T-cell (primary cell): Measurements from ENCODE around the gene SHF. TPM values are rescaled to one million over a fixed set of nuclear protein-coding genes. Genes with fewer than 3 reads are reported as not detected.

Experiments used
- ATAC-seq, 4 experiments: fragments of 200-7000 bp in 3 of 4; fragments of 150-1000 bp in 1 of 4; cut with Tn5 transposase; replicated peaks in 1 of 4; 1 replicate in 3 of 4; 2 replicates in 1 of 4; pipeline ENCODE4 v1.10.0; 2021; ENCODE audit warnings: moderate library complexity in 3 of 4, mild to moderate bottlenecking in 2 of 4, moderate number of reproducible peaks in 1 of 4
- CTCF ChIA-PET, 2 donors: fragments of 300-600 bp; sonication (Branson Sonifier 250); formaldehyde crosslinking; loops; one replicate each; lab custom pipeline; 2022; ENCODE audit warnings: antibody characterized with exemption in 2 of 2; lab: Charles Lee
- POLR2A ChIA-PET, 2 donors: fragments of 300-600 bp; sonication (Branson Sonifier 250); formaldehyde crosslinking; loops; one replicate each; lab custom pipeline; 2022; ENCODE audit warnings: antibody characterized with exemption in 2 of 2; lab: Charles Lee
- DNase-seq, 35 experiments: peaks; one replicate each; pipeline versions ENCODE4 v3.0.0 to v3.0.0-alpha.2; 2013 to 2023
- H3K27ac ChIP-seq: one replicate; pipeline ENCODE4 v1.5.1; 2013; ENCODE audit warnings: low read length
- H3K27me3 ChIP-seq, 2 experiments: replicated peaks in 1 of 2; 1 replicate in 1 of 2; 2 replicates in 1 of 2; pipeline versions ENCODE4 v1.6.1 to v1.7.0; 2013; ENCODE audit warnings: low read length in 1 of 2, mixed read lengths in 1 of 2; ENCODE audit not compliant: control insufficient read depth in 2 of 2, insufficient read depth in 2 of 2; ENCODE audit errors: extremely low read depth in 1 of 2
- H3K36me3 ChIP-seq, 2 donors: 1 replicate in 1 of 2; 2 replicates in 1 of 2; pipeline versions ENCODE4 v1.6.1 to v1.7.0; 2013; ENCODE audit warnings: low read length in 1 of 2; ENCODE audit not compliant: control insufficient read depth in 2 of 2, insufficient read depth in 1 of 2; ENCODE audit errors: extremely low read depth in 1 of 2
- H3K4me1 ChIP-seq, 2 experiments: 1 replicate in 1 of 2; 2 replicates in 1 of 2; pipeline versions ENCODE4 v1.6.1 to v1.7.0; 2013; ENCODE audit warnings: low read length in 2 of 2, mixed read lengths in 1 of 2; ENCODE audit not compliant: insufficient read depth in 2 of 2, control insufficient read depth in 1 of 2; ENCODE audit errors: extremely low read depth in 1 of 2
- H3K4me3 ChIP-seq, 2 donors: 1 replicate in 1 of 2; 2 replicates in 1 of 2; pipeline versions ENCODE4 v1.5.1 to v1.7.0; 2013; ENCODE audit warnings: mild to moderate bottlenecking in 2 of 2, low read length in 1 of 2, moderate library complexity in 1 of 2; ENCODE audit not compliant: control insufficient read depth in 1 of 2; ENCODE audit errors: extremely low read depth in 1 of 2
- H3K9me3 ChIP-seq: 2 replicates; pipeline ENCODE4 v1.7.0; 2013
- H3K27ac Mint-ChIP-seq, 2 donors: one replicate each; pipeline ENCODE4 v1.8.0; 2020 to 2021; ENCODE audit warnings: mild to moderate bottlenecking in 2 of 2, mixed read lengths in 2 of 2
- H3K27me3 Mint-ChIP-seq, 2 donors: one replicate each; pipeline ENCODE4 v1.8.0; 2021 to 2022; ENCODE audit warnings: mixed read lengths in 2 of 2
- H3K36me3 Mint-ChIP-seq: one replicate; pipeline ENCODE4 v1.8.0; 2021; ENCODE audit warnings: mixed read lengths
- H3K4me1 Mint-ChIP-seq, 3 donors: one replicate each; pipeline ENCODE4 v1.8.0; 2020 to 2022; ENCODE audit warnings: mixed read lengths in 3 of 3, mild to moderate bottlenecking in 1 of 3
- H3K4me3 Mint-ChIP-seq, 3 donors: one replicate each; pipeline ENCODE4 v1.8.0; 2020 to 2022; ENCODE audit warnings: mild to moderate bottlenecking in 3 of 3, mixed read lengths in 3 of 3, moderate library complexity in 3 of 3
- H3K9me3 Mint-ChIP-seq, 3 donors: one replicate each; pipeline ENCODE4 v1.8.0; 2020 to 2022; ENCODE audit warnings: mixed read lengths in 3 of 3
- WGBS: methylation state at CpG from one replicate; pipeline ENCODE4 v1.1.5; 2013; ENCODE audit warnings: missing lambda C conversion rate; ENCODE audit not compliant: insufficient coverage; 5-methylcytosine and 5-hydroxymethylcytosine counted together
- total RNA-seq, 35 experiments: library from RNA in 6 of 35; stranded (reverse) in 6 of 35; fragments of 120-200 nt in 1 of 35; gene quantifications; one replicate each; pipeline versions ENCODE4 v1.2.1 to v1.2.4 and lab custom pipeline; 2013 to 2026

SHF gene
- total RNA-seq, 5 donors from 2014 or later (not counting 1 experiment from before 2014, with no cell fraction given) = 5.1 to 6.5 (median 5.6) TPM

DNA sequence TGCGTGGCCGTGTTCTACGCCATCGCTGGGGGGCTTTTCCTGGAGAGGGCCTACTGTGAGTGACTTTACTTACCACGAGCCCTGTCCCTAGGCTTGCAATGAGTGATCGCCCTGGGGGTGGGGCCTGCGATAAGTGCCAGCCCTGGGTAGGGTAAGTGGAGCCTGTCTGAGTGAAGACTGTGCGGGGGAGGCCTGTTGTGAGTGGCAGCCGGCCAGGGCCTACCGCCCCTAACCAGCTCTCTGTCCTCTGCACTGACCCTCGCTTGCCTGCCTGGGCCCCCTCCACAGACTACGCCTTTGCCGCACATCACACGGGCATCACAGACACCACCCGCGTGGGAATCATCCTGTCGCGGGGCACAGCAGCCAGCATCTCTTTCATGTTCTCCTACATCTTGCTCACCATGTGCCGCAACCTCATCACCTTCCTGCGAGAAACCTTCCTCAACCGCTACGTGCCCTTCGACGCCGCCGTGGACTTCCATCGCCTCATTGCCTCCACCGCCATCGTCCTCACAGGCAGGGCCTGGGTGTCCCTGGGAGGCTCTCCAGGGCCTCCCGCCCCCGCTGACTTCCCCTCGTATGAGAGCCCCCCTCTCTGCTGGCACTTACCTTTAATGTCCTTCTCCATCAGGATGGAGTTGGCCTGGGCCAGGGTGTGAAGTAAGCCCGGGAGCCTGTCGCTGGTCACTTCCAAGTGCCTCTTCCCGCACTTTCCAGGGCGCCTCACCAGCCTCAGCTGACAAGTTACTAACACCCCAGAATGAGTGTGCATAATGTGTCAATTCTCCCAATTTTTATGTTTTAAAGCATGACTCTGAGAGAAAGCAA lies 35.6 kb downstream of the SHF start:
- no peaks in the 10 kb centered on the region for H3K4me1 ChIP-seq
- ChIA-PET CTCF (no interaction called here), POLR2A (no interaction called here)
- no peak overlapping the region for H3K27ac ChIP-seq
- peaks cover 0 to 4% of the 10 kb centered on the region in 2 donors for H3K36me3 ChIP-seq
- no peak overlapping the region for H3K27ac Mint-ChIP-seq
- no peaks in the 10 kb centered on the region for H3K27me3 Mint-ChIP-seq
- no peaks in the 10 kb centered on the region for H3K9me3 Mint-ChIP-seq
- H3K36me3 Mint-ChIP-seq = peaks cover 11% of the 10 kb centered on the region
- ATAC-seq (no peak), DNase-seq (no peak)
- whole genome bisulfite sequencing = 98% methylated on average over 31 of the region's 36 CpGs
- H3K4me3 Mint-ChIP-seq = no peak overlapping the region
- H3K4me3 ChIP-seq = no peak overlapping the region
- H3K4me1 Mint-ChIP-seq = peaks cover 0 to 3% (median 0%) of the 10 kb centered on the region in 3 donors
- no peaks in the 10 kb centered on the region for H3K27me3 ChIP-seq
- no peaks in the 10 kb centered on the region for H3K9me3 ChIP-seq

DNA sequence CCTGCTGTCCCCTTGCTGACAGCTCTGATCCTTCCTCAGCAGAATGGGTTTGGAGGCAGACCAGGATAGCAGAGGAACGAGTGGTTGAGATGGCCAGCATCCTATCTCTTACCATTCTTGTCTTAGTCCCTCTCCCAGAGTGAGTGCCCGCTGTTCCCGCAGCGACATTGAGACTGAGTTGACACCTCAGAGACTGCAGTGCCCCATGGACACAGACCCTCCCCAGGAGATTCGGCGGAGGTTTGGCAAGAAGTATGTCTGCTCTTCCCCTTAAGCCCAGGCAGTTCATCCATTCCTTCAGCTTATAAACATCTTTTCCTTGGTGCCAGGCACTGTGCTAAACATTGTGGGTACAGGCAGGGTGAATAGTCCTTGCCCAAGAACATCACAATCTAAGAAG lies 36.8 kb downstream of the SHF start:
- H3K9me3 ChIP-seq = no peaks in the 10 kb centered on the region
- no peak for ATAC-seq
- no peak overlapping the region for H3K27ac Mint-ChIP-seq
- no peak for DNase-seq
- peaks cover 0 to 3% (median 0%) of the 10 kb centered on the region in 3 donors for H3K4me1 Mint-ChIP-seq
- H3K36me3 ChIP-seq = peaks cover 0 to 4% of the 10 kb centered on the region in 2 donors
- H3K27ac ChIP-seq = no peak overlapping the region
- CTCF ChIA-PET = no interaction called here
- no peaks in the 10 kb centered on the region for H3K27me3 Mint-ChIP-seq
- no peaks in the 10 kb centered on the region for H3K4me1 ChIP-seq
- H3K27me3 ChIP-seq = no peaks in the 10 kb centered on the region
- H3K9me3 Mint-ChIP-seq = no peaks in the 10 kb centered on the region
- no peak overlapping the region for H3K4me3 Mint-ChIP-seq
- WGBS = 100% methylated on average over 4 of the region's 6 CpGs
- H3K36me3 Mint-ChIP-seq = peaks cover 11% of the 10 kb centered on the region
- no peak overlapping the region for H3K4me3 ChIP-seq
- POLR2A ChIA-PET = no interaction called here

DNA sequence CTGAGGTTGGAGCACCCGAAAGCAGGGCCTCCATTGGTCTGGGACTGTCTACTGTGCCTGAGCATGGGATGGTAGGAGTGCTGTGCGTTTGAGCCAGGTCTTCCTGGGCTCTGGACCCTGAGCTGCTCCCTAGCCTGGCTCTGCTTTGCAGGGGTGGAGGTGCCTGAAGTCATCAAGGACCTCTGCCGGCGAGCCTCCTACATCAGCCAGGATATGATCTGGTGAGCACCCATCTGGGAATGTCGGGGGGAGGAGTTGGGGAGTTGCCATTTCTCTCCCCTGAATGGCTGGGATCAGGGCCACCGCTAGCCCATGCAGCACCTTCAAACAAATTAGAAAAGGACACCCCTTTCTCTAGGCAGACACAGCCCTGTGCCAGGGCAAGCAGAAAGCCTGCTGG lies 37.3 kb downstream of the SHF start:
- POLR2A ChIA-PET = no interaction called here
- no peaks in the 10 kb centered on the region for H3K27me3 Mint-ChIP-seq
- no peak overlapping the region for H3K4me3 ChIP-seq
- H3K27me3 ChIP-seq = no peaks in the 10 kb centered on the region
- H3K9me3 ChIP-seq = no peaks in the 10 kb centered on the region
- H3K27ac Mint-ChIP-seq = no peak overlapping the region
- DNase-seq = no peak
- no peak overlapping the region for H3K27ac ChIP-seq
- CTCF ChIA-PET = interaction anchor here (0.5 to 1.0 kb wide), 2 partner anchors 26 to 335 kb away, joined by 3 read pairs; no protein-coding TSS in a partner anchor
- 90% methylated on average over 2 of the region's 6 CpGs for WGBS
- peaks cover 0 to 4% of the 10 kb centered on the region in 2 donors for H3K36me3 ChIP-seq
- H3K4me3 Mint-ChIP-seq = no peak overlapping the region
- ATAC-seq = no peak
- no peaks in the 10 kb centered on the region for H3K4me1 ChIP-seq
- peaks cover 11% of the 10 kb centered on the region for H3K36me3 Mint-ChIP-seq
- no peaks in the 10 kb centered on the region for H3K4me1 Mint-ChIP-seq
- H3K9me3 Mint-ChIP-seq = no peaks in the 10 kb centered on the region

DNA sequence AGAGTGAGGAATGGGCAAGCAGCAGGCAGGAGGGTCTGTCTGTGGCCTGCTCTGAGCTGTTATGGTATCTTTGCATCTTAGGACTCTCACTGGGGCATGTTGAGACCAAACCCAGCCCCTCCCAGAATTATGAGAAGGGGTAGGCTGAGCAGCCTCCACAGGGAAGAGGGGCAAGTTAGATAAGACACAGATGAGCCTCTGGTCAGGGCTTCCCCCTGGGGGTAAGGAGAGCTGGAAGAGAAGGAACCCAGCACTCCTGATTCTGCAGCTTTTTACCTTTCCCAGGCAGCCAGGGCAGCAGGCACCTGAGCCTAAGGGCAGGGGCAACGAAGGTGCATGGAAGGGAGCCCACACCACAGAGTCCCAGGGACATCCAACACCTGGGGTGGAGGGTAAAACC lies 38.7 kb downstream of the SHF start:
- Mint-ChIP-seq H3K27ac (no peak overlapping the region), H3K4me1 (no peaks in the 10 kb centered on the region), H3K9me3 (no peaks in the 10 kb centered on the region), H3K36me3 (peaks cover 11% of the 10 kb centered on the region), H3K27me3 (no peaks in the 10 kb centered on the region), H3K4me3 (no peak overlapping the region)
- DNase-seq = no peak
- no peaks in the 10 kb centered on the region for H3K4me1 ChIP-seq
- POLR2A ChIA-PET = no interaction called here
- CTCF ChIA-PET = interaction anchor here in 1 of 2 donors (0.7 to 0.9 kb wide), 2 partner anchors 12 to 22 kb away, joined by 3 to 5 read pairs; no protein-coding TSS in a partner anchor
- peaks cover 0 to 4% of the 10 kb centered on the region in 2 donors for H3K36me3 ChIP-seq
- no peak overlapping the region for H3K4me3 ChIP-seq
- no peak overlapping the region for H3K27ac ChIP-seq
- WGBS = no CpG with 5 or more reads among the region's 1 CpG
- ATAC-seq = no peak
- H3K9me3 ChIP-seq = no peaks in the 10 kb centered on the region
- H3K27me3 ChIP-seq = no peaks in the 10 kb centered on the region

GRCh38 chr15:45148076-45149059 lies 39.4 kb downstream of the SHF start:
- Histone ChIP-seq H3K27ac (no peak overlapping the region), H3K9me3 (no peaks in the 10 kb centered on the region), H3K4me1 (no peaks in the 10 kb centered on the region), H3K4me3 (no peak overlapping the region), H3K36me3 (peaks cover 0 to 4% of the 10 kb centered on the region in 2 donors), H3K27me3 (no peaks in the 10 kb centered on the region)
- H3K27me3 Mint-ChIP-seq = no peaks in the 10 kb centered on the region
- H3K27ac Mint-ChIP-seq = no peak overlapping the region
- no peak for DNase-seq
- no peaks in the 10 kb centered on the region for H3K9me3 Mint-ChIP-seq
- H3K36me3 Mint-ChIP-seq = peaks cover 11% of the 10 kb centered on the region
- H3K4me1 Mint-ChIP-seq = no peaks in the 10 kb centered on the region
- ChIA-PET CTCF (interaction anchor here in 1 of 2 donors (0.7 kb wide), 1 partner anchor 22 kb away, joined by 5 read pairs; no protein-coding TSS in a partner anchor), POLR2A (no interaction called here)
- no peak for ATAC-seq
- WGBS = 98% methylated on average over 8 of the region's 12 CpGs
- no peak overlapping the region for H3K4me3 Mint-ChIP-seq

DNA sequence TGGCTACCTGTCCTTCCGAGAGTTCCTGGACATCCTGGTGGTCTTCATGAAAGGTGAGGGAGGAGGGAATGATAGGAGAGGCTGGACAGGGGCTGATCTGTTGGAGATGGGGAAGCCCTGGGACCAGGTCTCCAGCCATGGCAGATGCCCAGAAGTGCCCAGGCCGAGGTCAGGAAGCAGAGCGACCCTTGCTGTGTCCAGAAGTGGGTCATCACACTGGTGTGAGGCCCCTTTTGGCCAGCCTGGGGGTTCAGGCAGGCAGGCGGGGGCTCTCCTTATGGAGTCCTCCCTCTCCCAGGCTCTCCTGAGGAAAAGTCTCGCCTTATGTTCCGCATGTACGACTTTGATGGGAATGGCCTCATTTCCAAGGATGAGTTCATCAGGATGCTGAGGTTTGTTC lies 40.2 kb downstream of the SHF start:
- no peaks in the 10 kb centered on the region for H3K9me3 ChIP-seq
- Mint-ChIP-seq H3K36me3 (peaks cover 11% of the 10 kb centered on the region), H3K4me3 (no peak overlapping the region), H3K27ac (no peak overlapping the region), H3K27me3 (no peaks in the 10 kb centered on the region), H3K9me3 (no peaks in the 10 kb centered on the region), H3K4me1 (no peaks in the 10 kb centered on the region)
- no peak overlapping the region for H3K27ac ChIP-seq
- no peak for DNase-seq
- peaks cover 0 to 4% of the 10 kb centered on the region in 2 donors for H3K36me3 ChIP-seq
- H3K27me3 ChIP-seq = peaks cover 0 to 6% of the 10 kb centered on the region in 2 experiments
- H3K4me1 ChIP-seq = no peaks in the 10 kb centered on the region
- no peak for ATAC-seq
- ChIA-PET POLR2A (no interaction called here), CTCF (interaction anchor here in 1 of 2 donors (0.5 kb wide), 1 partner anchor 176 kb away, joined by 17 read pairs; no protein-coding TSS in a partner anchor)
- 93% methylated on average over 3 of the region's 7 CpGs for WGBS
- no peak overlapping the region for H3K4me3 ChIP-seq
